Ascending aorta (tissue), 2 donors: ENCODE results near the gene SH2D4B. TPM values are rescaled to one million over a fixed set of nuclear protein-coding genes. Genes with fewer than 3 reads are reported as not detected.

ENCODE experiments used
- DNase-seq, 2 donors: peaks; one replicate each; pipeline ENCODE4 v3.0.0-alpha.2; 2019; ENCODE audit warnings: low spot score in 2 of 2
- H3K27ac ChIP-seq, 2 donors: fragments of 200-600 bp; sonication (generic); one replicate each; pipeline ENCODE4 v1.5.1; 2016 to 2017; ENCODE audit warnings: mild to moderate bottlenecking in 1 of 2
- H3K27me3 ChIP-seq: fragments of 200-600 bp; sonication (generic); one replicate; pipeline ENCODE4 v1.5.1; 2017
- H3K36me3 ChIP-seq, 2 donors: fragments of 200-600 bp; sonication (generic); one replicate each; pipeline ENCODE4 v1.5.1; 2016
- H3K4me1 ChIP-seq, 2 donors: fragments of 200-600 bp; sonication (generic); one replicate each; pipeline ENCODE4 v1.5.1; 2016 to 2017; ENCODE audit warnings: mild to moderate bottlenecking in 1 of 2
- H3K4me3 ChIP-seq, 2 donors: fragments of 200-600 bp; sonication (generic); one replicate each; pipeline ENCODE4 v1.5.1; 2016 to 2017; ENCODE audit warnings: mild to moderate bottlenecking in 1 of 2
- H3K9me3 ChIP-seq, 2 donors: fragments of 200-600 bp; sonication (generic); one replicate each; pipeline ENCODE4 v1.5.1; 2016
- intact Hi-C: fragments of 100-400 bp; cut with DNase I; formaldehyde crosslinking; loops from one replicate; pipeline ENCODE4 v1.15.1; 2023
- total RNA-seq: library from RNA; depleted of rRNA; stranded (reverse); fragments of >200 nt; gene quantifications from one replicate; pipeline ENCODE4 v1.1.0, GENCODE V29; 2016
- TF ChIP-seq, protein P1 (sequence below), 3 experiments: fragments of 200-600 bp in 2 of 3; fragments of 450-650 bp in 1 of 3; sonication (generic) in 2 of 3; IDR thresholded peaks; one replicate each; pipeline ENCODE4 v1.5.1; 2016 to 2019; ENCODE audit warnings: antibody characterized with exemption in 3 of 3, mild to moderate bottlenecking in 1 of 3, moderate library complexity in 1 of 3

SH2D4B gene
- total RNA-seq, 1 donor from 2014 or later = not detected

DNA sequence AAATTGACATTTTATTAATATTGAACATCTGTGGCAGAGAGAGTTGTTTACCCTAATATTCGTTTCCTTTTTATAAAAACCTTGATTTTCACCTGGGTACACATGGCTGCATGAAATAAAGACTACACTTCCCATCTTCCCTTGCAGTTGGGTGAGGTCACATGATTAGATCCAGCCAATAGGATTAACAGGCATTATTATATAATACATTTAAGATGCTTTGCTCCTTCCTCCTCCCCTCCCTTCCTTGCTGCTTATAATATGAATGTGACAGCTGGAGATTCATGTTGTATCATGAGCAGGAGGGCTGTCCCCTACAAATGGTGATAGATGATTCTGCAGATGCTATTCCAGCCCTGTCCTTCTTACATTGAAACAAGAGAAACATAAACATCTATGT is 146.6 kb downstream of the SH2D4B start:
- H3K4me3 ChIP-seq = no peak overlapping the region
- DNase-seq = no peak
- no peaks in the 10 kb centered on the region for H3K27me3 ChIP-seq
- no peaks in the 10 kb centered on the region for H3K9me3 ChIP-seq
- no peak overlapping the region for H3K27ac ChIP-seq
- no peaks in the 10 kb centered on the region for H3K4me1 ChIP-seq
- TF ChIP-seq, protein P1, sequence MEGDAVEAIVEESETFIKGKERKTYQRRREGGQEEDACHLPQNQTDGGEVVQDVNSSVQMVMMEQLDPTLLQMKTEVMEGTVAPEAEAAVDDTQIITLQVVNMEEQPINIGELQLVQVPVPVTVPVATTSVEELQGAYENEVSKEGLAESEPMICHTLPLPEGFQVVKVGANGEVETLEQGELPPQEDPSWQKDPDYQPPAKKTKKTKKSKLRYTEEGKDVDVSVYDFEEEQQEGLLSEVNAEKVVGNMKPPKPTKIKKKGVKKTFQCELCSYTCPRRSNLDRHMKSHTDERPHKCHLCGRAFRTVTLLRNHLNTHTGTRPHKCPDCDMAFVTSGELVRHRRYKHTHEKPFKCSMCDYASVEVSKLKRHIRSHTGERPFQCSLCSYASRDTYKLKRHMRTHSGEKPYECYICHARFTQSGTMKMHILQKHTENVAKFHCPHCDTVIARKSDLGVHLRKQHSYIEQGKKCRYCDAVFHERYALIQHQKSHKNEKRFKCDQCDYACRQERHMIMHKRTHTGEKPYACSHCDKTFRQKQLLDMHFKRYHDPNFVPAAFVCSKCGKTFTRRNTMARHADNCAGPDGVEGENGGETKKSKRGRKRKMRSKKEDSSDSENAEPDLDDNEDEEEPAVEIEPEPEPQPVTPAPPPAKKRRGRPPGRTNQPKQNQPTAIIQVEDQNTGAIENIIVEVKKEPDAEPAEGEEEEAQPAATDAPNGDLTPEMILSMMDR (IDR thresholded peaks at IDR 0.05) = no peak
- intact Hi-C loops = no loop called here
- no peaks in the 10 kb centered on the region for H3K36me3 ChIP-seq

DNA sequence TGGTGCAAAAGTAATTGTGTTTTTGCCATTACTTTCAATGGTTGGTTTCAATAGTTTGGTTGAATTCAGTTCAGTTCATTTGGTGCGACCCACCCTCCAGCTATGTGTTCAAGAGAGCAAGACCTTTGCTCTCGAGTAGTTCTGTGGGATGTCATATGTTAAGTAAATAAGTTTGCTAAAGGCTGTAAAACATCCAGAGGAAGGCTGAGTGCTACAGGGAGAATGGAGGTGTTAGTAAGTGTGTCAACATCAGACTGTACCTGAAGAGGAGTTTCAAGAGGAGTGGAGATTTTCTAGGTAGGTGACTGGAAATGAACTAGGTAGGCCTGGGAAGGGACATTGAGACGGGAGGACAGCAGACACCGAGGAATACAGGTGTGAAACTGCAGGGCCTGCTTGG is 147.7 kb downstream of the SH2D4B start:
- Histone ChIP-seq H3K27me3 (no peaks in the 10 kb centered on the region), H3K27ac (no peak overlapping the region), H3K36me3 (no peaks in the 10 kb centered on the region), H3K9me3 (no peaks in the 10 kb centered on the region), H3K4me3 (no peak overlapping the region), H3K4me1 (no peaks in the 10 kb centered on the region)
- TF ChIP-seq, protein P1 (IDR thresholded peaks at IDR 0.05) = no peak
- no peak for DNase-seq
- intact Hi-C loops = no loop called here

DNA sequence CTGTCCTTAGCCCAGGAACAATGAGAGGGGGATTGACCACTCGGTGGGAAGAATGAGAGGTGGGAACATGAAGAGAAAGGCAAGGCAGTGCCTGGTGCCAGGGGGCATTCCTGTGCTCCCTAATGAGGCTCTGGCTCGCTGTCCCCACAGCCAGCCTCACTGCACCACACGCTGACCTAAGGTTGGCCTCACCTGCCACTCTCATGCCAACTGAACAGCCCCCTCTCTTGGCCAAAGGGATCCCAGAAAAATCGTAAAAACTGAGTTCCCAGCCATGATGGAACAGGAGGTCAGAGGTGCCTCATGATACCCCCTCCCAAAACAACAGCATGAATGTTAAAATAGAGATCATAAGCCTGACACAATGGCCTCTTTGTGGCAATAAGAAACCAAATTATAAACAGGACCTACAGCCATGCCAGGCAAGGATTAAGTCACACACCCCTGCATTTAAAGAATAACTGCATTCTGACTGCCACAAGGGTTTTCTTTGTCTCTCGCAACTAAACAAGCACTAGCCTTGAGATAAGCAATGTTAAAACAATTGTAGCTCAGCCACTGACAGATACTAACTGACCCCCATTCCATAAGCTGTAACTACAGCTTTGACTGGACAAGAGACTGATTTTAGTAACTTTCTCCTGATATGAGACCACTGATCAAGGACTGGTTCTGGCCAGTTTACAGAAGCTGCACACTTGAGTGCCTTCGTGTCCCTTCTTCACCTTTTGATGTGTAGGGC is 149.2 kb downstream of the SH2D4B start:
- no peak for DNase-seq
- no peaks in the 10 kb centered on the region for H3K9me3 ChIP-seq
- H3K4me3 ChIP-seq = no peak overlapping the region
- no peaks in the 10 kb centered on the region for H3K27me3 ChIP-seq
- H3K4me1 ChIP-seq = no peaks in the 10 kb centered on the region
- no peak overlapping the region for H3K27ac ChIP-seq
- intact Hi-C loops = no loop called here
- H3K36me3 ChIP-seq = no peaks in the 10 kb centered on the region
- TF ChIP-seq, protein P1 (IDR thresholded peaks at IDR 0.05) = no peak

DNA sequence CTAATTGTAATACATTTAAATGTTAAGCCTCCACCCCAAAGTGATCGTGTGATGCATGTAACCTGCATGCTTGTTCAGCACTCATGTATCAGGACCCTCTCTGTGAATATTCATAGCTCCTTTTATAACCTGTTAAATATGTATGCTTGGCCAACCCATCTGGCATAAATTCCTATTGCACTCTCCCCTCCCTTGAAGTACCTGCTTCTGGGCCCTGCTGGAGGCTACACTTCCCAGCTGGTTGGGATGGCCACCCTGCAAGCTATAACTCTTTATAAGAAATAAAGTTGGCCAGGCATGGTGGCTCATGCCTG is 149.7 kb downstream of the SH2D4B start:
- H3K36me3 ChIP-seq = no peaks in the 10 kb centered on the region
- no peaks in the 10 kb centered on the region for H3K27me3 ChIP-seq
- H3K27ac ChIP-seq = no peak overlapping the region
- intact Hi-C loops = no loop called here
- TF ChIP-seq, protein P1 (IDR thresholded peaks at IDR 0.05) = no peak
- DNase-seq = no peak
- no peak overlapping the region for H3K4me3 ChIP-seq
- no peaks in the 10 kb centered on the region for H3K9me3 ChIP-seq
- no peaks in the 10 kb centered on the region for H3K4me1 ChIP-seq

DNA sequence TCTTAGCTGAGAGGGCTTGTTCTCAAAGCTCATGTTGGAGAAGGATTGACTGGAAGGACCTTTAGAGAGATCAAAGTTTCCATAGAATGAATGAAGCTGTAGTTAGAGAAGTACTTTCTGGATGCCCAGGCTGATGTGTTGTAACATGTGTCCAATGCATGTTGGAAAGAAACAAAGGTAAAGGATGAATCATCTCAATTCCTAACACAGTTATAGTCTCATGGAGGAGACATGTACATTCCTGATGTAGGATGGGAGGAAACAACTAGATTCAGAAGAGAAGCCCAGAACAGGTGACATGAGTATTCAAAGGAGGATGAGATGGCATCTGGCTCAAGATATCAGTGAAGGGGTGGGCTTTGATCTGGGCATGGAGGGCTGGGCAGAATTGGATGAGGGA is 152.7 kb downstream of the SH2D4B start:
- no peak overlapping the region for H3K4me3 ChIP-seq
- H3K9me3 ChIP-seq = no peaks in the 10 kb centered on the region
- intact Hi-C loops = no loop called here
- no peaks in the 10 kb centered on the region for H3K27me3 ChIP-seq
- TF ChIP-seq, protein P1 (IDR thresholded peaks at IDR 0.05) = no peak
- no peak overlapping the region for H3K27ac ChIP-seq
- H3K4me1 ChIP-seq = no peaks in the 10 kb centered on the region
- DNase-seq = no peak
- no peaks in the 10 kb centered on the region for H3K36me3 ChIP-seq

DNA sequence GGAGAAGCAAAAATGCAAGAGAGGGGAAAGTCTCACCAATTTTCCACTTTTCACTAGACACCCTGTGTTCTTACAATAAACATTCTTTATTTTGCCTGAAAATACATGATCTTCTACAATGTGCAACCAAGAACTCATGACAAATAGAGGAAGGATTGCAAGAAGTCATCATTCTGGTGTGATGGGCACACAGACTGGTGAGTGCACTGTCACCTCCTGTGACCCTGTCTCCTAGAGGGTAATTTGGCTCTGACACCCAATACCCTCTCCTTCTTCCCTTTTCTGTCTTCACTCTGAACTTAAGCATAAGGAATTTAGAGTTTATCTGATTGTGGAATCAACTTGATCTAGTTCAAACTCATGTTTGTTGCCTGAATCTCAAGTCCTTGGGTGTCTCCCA is 153.7 kb downstream of the SH2D4B start:
- TF ChIP-seq, protein P1 (IDR thresholded peaks at IDR 0.05) = no peak
- H3K9me3 ChIP-seq = no peaks in the 10 kb centered on the region
- no peak overlapping the region for H3K27ac ChIP-seq
- intact Hi-C loops = no loop called here
- no peak for DNase-seq
- H3K4me3 ChIP-seq = no peak overlapping the region
- no peaks in the 10 kb centered on the region for H3K4me1 ChIP-seq
- H3K36me3 ChIP-seq = no peaks in the 10 kb centered on the region
- no peaks in the 10 kb centered on the region for H3K27me3 ChIP-seq
